ENCODE data around the gene IL17RB.

- TF ChIP-seq EZH2 (IDR thresholded peaks at IDR 0.05; ENCODE audit: low read length): no peak
- TF ChIP-seq, protein P1, sequence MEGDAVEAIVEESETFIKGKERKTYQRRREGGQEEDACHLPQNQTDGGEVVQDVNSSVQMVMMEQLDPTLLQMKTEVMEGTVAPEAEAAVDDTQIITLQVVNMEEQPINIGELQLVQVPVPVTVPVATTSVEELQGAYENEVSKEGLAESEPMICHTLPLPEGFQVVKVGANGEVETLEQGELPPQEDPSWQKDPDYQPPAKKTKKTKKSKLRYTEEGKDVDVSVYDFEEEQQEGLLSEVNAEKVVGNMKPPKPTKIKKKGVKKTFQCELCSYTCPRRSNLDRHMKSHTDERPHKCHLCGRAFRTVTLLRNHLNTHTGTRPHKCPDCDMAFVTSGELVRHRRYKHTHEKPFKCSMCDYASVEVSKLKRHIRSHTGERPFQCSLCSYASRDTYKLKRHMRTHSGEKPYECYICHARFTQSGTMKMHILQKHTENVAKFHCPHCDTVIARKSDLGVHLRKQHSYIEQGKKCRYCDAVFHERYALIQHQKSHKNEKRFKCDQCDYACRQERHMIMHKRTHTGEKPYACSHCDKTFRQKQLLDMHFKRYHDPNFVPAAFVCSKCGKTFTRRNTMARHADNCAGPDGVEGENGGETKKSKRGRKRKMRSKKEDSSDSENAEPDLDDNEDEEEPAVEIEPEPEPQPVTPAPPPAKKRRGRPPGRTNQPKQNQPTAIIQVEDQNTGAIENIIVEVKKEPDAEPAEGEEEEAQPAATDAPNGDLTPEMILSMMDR (optimal IDR thresholded peaks at IDR 0.05 in 1 of 3, IDR thresholded peaks at IDR 0.05 in 1 of 3, conservative IDR thresholded peaks at IDR 0.05 in 1 of 3; ENCODE audit: extremely low read depth in 1 of 3, insufficient read depth in 2 of 3, low read length in 3 of 3): no peak
Measured at GRCh38 chr3:53890726-53891475, 44.5 kb downstream of the IL17RB start.
